ENCODE results near the gene CBLN3. TPM values are rescaled to one million over a fixed set of nuclear protein-coding genes. Genes with fewer than 3 reads are reported as not detected.
"Not testable (repeated sequence)": the region's sequence is repeated elsewhere in the genome, so short reads cannot be mapped to it uniquely, and the experiment has no call there.

The CBLN3 gene
- total RNA-seq, 1 experiment from 2014 or later = 1.4 TPM

DNA sequence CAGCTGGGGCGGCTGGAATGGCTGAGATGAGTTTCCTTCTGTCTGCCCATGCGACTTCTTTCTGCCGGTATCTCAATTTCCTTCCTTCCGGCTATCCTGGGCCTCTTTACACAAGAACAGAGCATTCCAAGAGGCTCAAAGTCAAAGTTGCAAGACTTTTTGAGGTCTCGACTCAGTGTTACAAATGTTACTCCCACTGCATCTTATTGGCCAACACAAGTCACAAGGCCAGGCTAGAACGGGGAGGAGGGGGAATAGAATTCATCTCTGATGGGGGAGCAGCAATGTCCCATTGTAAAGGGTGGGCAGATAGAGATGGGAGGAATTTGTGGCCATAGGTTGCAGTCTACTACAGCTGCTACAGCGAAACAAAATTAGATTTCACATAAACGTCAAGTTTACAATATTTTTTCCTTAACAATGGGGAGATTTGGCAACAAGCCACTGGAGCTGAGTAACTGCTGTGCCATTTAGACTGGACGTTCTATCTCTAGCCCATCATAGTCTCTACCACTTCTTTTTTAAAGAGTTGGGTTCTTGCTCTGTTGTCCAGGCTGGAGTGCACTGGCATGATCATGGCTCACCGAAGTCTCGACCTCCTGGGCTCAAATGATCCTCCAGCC is 40.1 kb downstream of the CBLN3 start:
- intact Hi-C loops (cut with micrococcal nuclease; ENCODE audit: unreplicated experiment) = no loop called here
- no peak overlapping the region for H3K4me3 ChIP-seq (ENCODE audit: low read depth, low read length)
- H3K9me3 Mint-ChIP-seq (ENCODE audit: unreplicated experiment) = no peaks in the 10 kb centered on the region
- no peaks in the 10 kb centered on the region for H3K36me3 Mint-ChIP-seq (ENCODE audit: insufficient read depth, unreplicated experiment)
- H3K9me3 ChIP-seq = no peaks in the 10 kb centered on the region
- H3K27me3 Mint-ChIP-seq (ENCODE audit: insufficient read depth, unreplicated experiment) = no peaks in the 10 kb centered on the region
- BruUV-seq (replicated peaks) = no TSS peak
- ChIA-PET CTCF (no interaction called here), POLR2A (no interaction called here)
- no peak for TF ChIP-seq CTCF (IDR thresholded peaks at IDR 0.05; ENCODE audit: insufficient read depth in 1 of 2, low read depth in 1 of 2, low read length in 1 of 2, severe bottlenecking in 1 of 2, unreplicated experiment in 1 of 2)
- H3K4me1 Mint-ChIP-seq (ENCODE audit: low read depth, unreplicated experiment) = peaks cover 18% of the 10 kb centered on the region
- H3K36me3 ChIP-seq (ENCODE audit: control insufficient read depth, insufficient read depth, low read length) = no peaks in the 10 kb centered on the region
- no peak for DNase-seq
- H3K27ac Mint-ChIP-seq (ENCODE audit: unreplicated experiment) = no peak overlapping the region
- peaks cover 5% of the 10 kb centered on the region for H3K4me1 ChIP-seq
- no peak overlapping the region for H3K4me3 Mint-ChIP-seq (ENCODE audit: unreplicated experiment)
- no peaks in the 10 kb centered on the region for H3K27me3 ChIP-seq (replicated peaks; ENCODE audit: control insufficient read depth, insufficient read depth, low read length)

GRCh38 chr14:24388474-24389179 is 40.8 kb downstream of the CBLN3 start:
- H3K9me3 Mint-ChIP-seq (ENCODE audit: unreplicated experiment) = no peaks in the 10 kb centered on the region
- peaks cover 18% of the 10 kb centered on the region for H3K4me1 Mint-ChIP-seq (ENCODE audit: low read depth, unreplicated experiment)
- H3K27me3 ChIP-seq (replicated peaks; ENCODE audit: control insufficient read depth, insufficient read depth, low read length) = no peaks in the 10 kb centered on the region
- no peak for TF ChIP-seq CTCF (IDR thresholded peaks at IDR 0.05; ENCODE audit: insufficient read depth in 1 of 2, low read depth in 1 of 2, low read length in 1 of 2, severe bottlenecking in 1 of 2, unreplicated experiment in 1 of 2)
- BruUV-seq (replicated peaks) = no TSS peak
- H3K27me3 Mint-ChIP-seq (ENCODE audit: insufficient read depth, unreplicated experiment) = no peaks in the 10 kb centered on the region
- H3K4me3 ChIP-seq (ENCODE audit: low read depth, low read length) = no peak overlapping the region
- H3K36me3 Mint-ChIP-seq (ENCODE audit: insufficient read depth, unreplicated experiment) = no peaks in the 10 kb centered on the region
- intact Hi-C loops (cut with micrococcal nuclease; ENCODE audit: unreplicated experiment) = no loop called here
- POLR2A ChIA-PET = no interaction called here
- no peak overlapping the region for H3K4me3 Mint-ChIP-seq (ENCODE audit: unreplicated experiment)
- peaks cover 5% of the 10 kb centered on the region for H3K4me1 ChIP-seq
- H3K9me3 ChIP-seq = no peaks in the 10 kb centered on the region
- CTCF ChIA-PET = no interaction called here
- H3K36me3 ChIP-seq (ENCODE audit: control insufficient read depth, insufficient read depth, low read length) = no peaks in the 10 kb centered on the region
- no peak for DNase-seq
- H3K27ac Mint-ChIP-seq (ENCODE audit: unreplicated experiment) = no peak overlapping the region

DNA sequence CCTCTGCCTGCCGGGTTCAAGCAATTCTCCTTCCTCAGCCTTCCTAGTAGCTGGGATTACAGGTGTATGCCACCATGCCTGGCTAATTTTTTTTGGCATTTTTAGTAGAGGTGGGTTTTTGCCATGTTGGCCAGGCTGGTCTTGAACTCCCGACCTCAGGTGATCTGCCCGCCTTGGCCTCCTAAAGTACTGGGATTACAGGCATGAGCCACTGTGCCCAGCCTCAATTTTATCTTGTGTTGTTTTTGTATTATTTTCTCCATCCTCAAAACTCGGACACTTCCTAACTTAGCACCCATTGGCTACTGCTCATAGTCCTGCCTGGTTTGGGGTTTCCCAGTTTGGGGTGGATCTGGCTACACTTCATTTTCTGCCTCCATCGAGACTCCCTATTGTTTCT is 41.9 kb downstream of the CBLN3 start:
- DNase-seq; H3K9me3 Mint-ChIP-seq (ENCODE audit: unreplicated experiment); H3K27me3 Mint-ChIP-seq (ENCODE audit: insufficient read depth, unreplicated experiment); BruUV-seq (replicated peaks); H3K4me3 Mint-ChIP-seq (ENCODE audit: unreplicated experiment); POLR2A ChIA-PET; H3K36me3 ChIP-seq (ENCODE audit: control insufficient read depth, insufficient read depth, low read length); H3K4me3 ChIP-seq (ENCODE audit: low read depth, low read length); H3K36me3 Mint-ChIP-seq (ENCODE audit: insufficient read depth, unreplicated experiment); CTCF ChIA-PET; H3K27me3 ChIP-seq (replicated peaks; ENCODE audit: control insufficient read depth, insufficient read depth, low read length); H3K4me1 ChIP-seq; H3K9me3 ChIP-seq; H3K27ac Mint-ChIP-seq (ENCODE audit: unreplicated experiment); intact Hi-C loops (cut with micrococcal nuclease; ENCODE audit: unreplicated experiment): not testable (repeated sequence)
- peaks cover 16% of the 10 kb centered on the region for H3K4me1 Mint-ChIP-seq (ENCODE audit: low read depth, unreplicated experiment)

Measured in Caco-2 (cell line).